Measurements from ENCODE around the gene RAB1B.

Gene RAB1B

DNA sequence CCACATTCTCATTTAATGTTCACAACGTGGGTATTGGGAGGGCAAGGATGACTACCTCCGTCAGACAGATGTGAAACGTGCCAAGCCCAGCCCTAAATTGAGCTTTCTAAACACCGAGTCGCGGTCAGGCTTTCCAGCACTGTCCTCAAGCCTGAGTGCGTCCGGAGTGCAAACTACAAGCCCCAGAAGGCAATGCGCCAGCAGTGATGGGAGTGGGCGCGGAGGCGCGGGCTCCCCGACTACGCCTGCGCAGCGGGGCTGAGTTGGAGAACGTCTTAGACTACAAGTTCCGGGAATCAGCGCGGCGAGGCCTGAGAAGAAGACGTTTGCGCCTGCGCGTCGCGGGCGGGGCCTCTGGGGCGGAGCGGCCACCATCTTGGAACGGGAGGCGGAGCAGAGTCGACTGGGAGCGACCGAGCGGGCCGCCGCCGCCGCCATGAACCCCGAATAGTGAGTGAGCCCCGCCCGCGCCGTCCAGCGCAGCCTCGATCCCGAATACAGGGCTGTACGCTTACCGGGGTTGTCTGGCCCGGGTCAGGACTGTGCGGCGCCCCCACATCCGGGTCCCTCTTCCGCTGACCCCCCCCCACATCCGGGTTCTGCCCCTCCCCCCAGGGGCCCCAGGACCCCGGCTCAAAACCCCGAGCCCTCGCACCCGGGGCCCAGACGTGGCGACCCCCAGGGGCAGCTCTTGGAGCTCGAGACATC, at the start of gene RAB1B:
RAB1B (plus strand) TSS at position 396 of the 708 bp plus-strand sequence; CDS start at position 437, 41 bp downstream.
- DNase-seq (ENCODE audit: low read depth in 2 of 2): peak; percentile 100

DNA sequence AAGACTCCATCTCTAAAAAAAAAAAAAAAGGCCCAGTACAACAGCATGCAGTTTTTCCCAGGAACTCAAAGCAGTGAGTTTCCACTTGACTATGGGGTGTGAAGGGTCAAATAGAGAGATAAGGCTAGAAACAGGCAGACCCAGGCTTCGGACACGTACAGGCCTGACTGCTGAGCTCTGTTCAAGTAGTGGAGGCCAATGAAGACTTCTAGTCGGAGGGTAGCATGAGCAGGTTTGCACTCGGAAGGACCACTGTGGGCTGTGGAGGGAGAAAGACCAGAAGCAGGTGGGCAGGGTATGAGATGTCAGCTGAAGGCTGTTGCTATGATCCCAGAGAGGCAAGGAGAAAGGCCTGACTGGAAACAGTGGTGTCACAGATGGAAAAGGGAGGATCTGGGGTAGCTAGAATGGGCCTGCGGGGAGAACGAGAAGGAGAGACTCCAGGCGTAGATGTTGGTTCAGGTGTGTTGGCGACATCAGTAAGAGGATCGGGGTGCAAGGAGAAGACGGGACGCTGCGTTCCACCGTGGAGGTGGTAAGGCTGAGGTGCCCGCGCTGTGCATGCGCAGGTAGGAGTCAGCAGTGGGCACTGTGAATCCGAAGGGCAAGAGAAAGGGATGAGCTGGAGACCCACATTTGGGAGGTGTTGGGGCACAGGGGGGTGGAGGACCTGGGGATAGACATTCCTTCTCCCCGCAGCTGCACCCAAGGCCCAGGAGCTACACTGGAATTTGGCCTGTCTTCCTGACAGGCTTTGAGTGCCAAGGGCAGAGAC, 49.4 kb upstream of the RAB1B start:
- DNase-seq (ENCODE audit: low read depth in 2 of 2): no peak

DNA sequence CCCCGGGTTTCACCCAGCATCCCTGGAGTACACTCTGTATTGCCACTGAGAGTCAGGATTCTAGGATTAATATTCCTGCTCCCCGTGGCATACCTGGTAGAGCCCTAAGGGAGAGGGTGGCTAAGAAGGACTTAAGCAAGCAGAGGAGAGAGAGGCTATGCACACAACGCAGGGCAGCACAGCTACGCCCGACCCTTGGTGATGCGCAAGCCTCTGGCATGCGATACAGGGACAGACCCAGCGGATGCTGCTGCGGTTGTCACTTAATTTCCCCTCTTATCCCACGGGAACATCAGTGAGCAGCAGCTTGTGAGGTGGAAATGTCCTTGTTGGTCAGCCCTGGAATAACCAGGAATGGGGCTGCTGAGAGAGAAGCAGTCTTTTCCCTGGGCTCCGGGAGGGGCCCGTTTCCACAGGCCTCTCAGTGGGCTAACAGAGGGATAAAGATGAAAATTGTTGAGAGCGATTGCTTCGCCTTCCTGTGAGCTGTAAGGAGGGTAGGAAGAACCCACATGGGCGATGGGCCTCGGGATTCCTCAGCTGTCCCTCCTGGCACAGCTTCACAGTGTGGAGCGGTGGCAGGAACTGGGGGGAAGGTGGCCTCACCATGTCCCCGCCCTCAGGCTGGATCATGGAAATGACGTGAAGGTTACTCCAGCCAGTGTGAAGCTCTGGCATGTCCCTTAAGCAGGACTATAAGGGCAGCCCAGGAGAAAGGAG, 48.4 kb upstream of the RAB1B start:
- no peak for DNase-seq (ENCODE audit: low read depth in 2 of 2)

DNA sequence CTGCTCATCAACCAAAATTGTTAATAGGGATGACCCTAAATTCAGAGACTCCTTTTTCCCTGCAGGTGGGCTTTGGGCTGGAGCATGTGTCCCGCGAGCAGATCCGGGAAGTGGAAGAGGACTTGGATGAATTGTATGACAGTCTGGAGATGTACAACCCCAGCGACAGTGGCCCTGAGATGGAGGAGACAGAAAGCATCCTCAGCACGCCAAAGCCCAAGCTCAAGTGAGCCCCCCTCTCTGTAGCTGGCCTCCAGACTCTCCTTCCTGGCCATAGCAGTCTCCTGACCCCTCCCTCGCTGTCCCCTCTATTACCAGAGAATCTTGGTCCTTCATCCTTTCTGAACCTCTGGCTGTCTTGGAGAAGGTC, 47.9 kb upstream of the RAB1B start:
- no peak for DNase-seq (ENCODE audit: low read depth in 2 of 2)

DNA sequence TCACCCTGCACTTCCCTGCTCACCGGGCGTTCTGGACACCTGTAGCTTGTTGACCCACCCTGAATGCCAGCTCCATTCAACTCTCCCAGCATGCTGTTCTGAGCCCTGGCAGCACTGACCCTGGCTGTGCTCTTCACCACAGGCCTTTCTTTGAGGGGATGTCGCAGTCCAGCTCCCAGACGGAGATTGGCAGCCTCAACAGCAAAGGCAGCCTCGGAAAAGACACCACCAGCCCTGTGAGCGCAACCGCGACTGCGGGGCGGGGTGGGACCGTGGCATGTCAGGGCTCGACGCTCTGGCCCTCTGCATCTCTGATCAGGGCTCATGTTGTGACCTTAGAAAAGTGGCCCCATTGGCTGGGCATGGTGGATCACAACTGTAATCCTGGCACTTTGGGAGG, 47.4 kb upstream of the RAB1B start:
- DNase-seq (ENCODE audit: low read depth in 2 of 2): no peak

DNA sequence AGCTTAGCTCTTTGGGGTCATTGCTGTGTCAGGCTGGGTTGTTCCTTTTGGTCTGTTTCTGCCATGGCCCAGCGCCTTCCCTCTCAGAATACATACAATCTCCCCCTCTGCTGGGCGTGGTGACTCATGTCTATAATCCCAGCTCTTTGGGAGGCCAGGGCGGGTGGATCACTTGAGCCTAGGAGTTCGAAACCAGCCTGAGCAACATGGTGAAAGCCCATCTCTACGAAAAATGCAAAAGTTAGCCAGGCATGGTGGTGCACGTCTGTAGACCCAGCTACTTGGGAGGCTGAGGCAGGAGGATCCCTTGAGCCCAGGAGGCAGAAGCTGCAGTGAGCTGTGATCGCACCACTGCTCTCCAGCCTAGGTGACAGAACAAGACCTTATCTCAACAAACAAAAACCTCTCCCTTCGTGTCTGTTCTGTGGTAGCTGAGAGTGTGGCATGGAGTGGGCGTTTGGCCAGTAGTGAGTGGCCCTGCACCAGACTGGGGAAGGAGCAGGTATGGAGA, 46.7 kb upstream of the RAB1B start:
- no peak for DNase-seq (ENCODE audit: low read depth in 2 of 2)

DNA sequence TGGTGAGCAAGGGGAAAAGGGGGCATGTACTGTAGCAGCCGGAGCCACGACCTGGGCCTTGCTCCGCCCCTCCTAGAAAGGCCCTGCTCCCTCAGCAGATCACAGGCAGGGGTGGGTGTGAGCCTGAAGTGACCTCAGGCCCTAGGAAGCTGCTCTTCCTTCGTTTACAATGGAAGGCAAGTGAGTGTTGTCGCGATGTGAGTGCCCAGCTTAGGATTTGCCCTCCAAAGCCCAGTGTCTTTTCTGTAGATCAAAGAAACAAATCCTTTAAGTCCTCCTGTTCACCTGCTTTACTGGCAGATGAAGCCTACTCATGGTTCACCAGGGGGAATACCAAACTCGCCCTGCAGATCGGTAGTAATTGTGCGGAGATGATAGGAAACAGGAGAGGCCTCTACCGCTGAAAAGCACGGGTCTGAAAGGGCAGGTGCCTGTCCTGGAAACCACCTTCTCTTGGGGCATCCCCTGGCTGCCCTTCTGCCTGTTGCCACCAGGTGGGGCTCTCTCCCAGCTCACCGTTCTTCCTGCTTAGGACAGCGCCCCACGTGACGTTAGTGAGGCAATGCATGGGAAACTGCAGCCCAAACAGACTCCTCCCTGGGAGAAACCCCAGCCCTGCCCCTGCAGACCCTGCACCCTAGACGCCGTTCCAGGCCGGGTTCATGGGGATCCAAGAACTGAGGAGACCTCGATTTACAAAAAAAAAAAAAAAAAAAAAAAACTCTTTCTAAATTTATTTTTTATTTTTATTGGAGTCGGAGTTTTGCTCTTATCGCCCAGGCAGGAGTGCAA, 45.9 kb upstream of the RAB1B start:
- peak; percentile 83 to 87 for DNase-seq (ENCODE audit: low read depth in 2 of 2)

DNA sequence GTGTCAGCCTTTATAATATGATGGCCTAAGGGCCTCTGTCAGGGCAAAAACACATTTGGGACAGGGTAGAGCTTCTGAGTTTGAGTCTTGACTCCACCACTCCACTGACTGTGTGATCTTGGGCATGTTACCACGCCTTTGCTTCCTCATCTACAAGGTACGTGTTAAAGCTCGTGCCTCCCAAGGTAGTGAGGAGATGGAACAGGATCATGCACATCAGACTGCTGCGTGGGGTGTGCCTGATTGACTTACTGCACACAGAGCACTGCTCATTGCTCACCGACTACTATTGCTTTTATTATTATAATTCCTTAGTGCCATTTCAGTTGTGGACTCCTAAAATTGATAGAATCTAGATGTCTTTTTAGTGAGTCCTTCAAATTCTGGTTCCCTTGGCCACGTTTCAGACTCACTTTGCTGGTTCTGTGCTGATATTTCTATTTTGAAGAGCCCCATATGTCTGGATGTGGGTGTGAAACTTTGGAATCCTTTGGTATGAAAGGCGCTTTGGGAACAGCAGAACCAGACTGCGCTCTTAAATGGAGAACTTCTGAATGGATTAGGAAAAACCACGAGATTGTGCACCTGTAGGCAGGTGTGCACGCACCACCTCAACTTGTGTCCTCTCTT, 44.1 kb upstream of the RAB1B start:
- DNase-seq (ENCODE audit: low read depth in 2 of 2): no peak

DNA sequence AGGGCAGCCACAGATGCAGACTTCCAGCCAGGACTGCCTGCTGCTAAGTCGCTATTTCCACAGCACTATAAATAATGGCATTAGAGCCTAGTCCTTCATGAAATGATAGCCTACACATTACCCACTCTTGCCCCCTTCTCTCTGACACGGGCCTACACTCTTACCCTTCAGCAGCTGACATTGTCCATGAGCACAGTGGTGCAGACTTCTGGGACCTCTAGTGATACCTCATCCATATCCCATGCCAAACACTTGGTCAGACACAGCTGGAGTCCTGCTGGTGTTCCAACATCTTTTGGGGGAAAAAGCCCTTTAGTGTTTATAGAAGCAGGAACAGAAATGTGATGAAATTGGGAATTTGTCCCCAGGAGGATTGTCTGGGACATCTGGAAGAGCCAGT, 43.4 kb upstream of the RAB1B start:
- DNase-seq (ENCODE audit: low read depth in 2 of 2): no peak

DNA sequence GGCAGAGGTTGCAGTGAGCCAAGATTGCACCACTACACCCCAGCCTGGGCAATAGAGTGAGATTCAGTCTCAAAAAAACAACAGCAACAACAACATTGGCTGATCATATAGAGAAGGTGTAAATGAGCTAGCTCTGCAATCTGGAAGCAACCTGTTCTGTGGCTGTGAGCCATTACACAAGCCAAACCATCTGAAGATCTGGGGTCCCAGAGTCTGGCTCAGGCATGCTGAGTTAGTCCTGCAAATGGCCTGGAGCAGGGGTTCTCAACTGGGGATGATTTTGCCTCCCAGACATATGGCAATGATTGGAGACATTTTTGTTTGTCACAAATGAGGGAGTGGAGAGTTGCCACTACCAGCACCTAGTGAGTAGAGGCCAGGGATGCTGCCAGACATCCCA, 42.3 kb upstream of the RAB1B start:
- DNase-seq (ENCODE audit: low read depth in 2 of 2): no peak

DNA sequence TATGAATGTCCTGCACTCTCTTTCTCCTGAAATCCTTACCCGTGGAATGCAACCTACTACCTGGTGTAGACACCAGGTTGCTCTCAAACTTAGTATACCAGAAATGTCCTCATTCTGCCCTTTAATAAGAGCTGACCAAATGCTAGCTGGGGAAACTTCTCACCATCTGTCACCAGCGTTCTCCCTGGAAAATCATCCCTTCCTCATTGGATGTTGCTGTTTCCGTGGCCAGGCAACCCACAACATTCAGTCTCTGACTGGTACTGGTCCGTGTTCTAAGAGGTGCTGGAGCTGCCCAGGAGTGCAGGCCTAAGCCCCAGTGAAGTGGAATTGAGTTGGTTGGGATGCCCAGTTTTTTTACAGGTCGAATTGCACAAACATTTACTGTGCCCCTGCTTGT, 40.7 kb upstream of the RAB1B start:
- no peak for DNase-seq (ENCODE audit: low read depth in 2 of 2)

DNA sequence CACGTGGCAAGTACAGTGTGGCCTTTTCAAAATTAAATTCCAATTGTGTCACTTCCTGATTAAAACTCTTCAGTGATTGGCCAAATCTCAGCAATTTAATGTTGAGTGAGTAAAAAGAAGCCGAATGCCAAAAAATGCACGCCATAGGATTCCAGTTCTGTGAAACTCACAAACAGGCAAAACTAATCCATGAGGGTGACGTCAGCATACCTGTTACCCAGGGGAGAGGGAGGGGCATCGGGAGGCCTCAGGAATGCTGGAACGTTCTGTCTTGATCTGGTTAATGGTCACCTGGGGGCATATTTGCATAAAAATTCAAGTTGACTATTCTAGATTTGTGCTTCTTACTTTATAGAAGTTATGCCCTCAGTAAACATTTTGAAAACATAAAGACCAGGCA, 39.9 kb upstream of the RAB1B start:
- no peak for DNase-seq (ENCODE audit: low read depth in 2 of 2)

DNA sequence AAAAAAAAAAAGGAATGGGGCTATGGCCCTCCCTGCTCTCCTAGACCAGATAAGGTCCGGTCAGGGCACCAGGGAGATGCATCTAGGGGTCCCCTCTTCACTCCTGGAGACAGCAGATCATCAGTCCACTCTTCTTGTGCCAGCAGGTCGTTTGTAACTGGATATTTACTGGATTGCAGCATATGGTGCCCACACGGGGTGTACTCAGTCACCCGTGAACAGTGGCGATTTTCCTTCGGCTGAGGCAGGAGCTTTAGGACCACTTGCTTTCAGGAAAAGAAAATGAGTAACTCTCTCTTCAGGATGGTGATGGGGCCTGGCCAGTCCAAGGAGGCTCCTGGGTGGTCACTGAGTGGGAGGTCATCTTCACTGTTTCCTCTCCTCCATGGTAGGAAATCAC, 38.3 kb upstream of the RAB1B start:
- no peak for DNase-seq (ENCODE audit: low read depth in 2 of 2)

DNA sequence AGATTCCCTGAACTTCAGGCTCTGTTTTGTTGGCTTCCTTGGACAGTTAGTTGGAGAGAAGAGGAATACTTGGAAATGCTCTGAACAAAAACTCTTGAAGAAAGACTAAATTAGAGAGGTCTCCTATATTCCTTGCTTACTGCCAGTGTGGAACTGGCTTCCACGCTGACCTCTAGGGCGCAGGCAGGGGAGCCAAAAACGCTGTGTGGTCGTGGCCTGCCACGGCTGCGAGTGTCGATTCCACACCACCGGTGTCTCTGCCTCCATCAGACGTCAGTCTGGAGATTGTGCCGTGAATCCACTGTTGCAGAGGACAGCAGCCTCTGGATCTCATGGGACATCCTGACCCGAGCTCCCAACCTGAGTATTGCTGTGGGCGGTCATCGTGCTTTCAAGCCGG, 37.5 kb upstream of the RAB1B start:
- no peak for DNase-seq (ENCODE audit: low read depth in 2 of 2)

DNA sequence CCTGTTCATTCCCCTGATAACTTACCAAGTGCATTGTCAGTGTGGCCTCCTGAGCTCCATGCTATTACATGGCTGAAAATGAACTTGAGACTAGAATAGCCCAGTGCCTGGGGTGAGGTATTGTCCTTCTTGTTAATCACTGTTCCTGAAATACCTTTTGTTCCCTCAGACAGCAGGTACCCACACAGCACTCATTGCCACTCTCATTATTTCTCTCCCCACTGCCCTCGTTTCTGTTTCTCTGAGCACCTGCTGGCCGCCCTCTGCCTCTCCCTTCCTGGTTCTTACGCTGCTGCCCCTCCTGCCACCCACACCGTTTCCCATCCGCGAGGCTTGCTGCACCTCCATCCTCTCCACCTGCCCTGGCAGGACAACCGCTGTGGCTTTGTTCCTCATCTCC, 36.9 kb upstream of the RAB1B start:
- DNase-seq (ENCODE audit: low read depth in 2 of 2): no peak

DNA sequence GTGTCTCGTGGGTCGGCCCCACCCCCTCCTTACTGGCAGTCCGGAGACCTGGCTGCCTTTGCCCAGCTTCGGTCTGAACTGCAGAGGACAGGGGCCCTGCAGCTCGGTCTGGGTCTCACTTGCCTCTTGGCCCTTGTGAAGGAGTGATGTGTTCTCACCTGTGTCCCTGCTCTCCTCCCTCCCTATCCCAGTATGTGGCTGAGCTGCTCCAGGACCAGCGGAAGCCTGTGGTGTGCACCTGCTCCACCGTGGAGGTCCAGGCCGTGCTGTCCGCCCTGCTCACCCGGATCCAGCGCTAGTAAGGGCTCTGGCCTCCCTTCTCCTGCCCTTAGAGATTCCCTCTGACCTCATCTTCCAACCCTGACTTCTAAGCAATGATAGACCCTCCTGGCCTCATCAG, 35.7 kb upstream of the RAB1B start:
- no peak for DNase-seq (ENCODE audit: low read depth in 2 of 2)

DNA sequence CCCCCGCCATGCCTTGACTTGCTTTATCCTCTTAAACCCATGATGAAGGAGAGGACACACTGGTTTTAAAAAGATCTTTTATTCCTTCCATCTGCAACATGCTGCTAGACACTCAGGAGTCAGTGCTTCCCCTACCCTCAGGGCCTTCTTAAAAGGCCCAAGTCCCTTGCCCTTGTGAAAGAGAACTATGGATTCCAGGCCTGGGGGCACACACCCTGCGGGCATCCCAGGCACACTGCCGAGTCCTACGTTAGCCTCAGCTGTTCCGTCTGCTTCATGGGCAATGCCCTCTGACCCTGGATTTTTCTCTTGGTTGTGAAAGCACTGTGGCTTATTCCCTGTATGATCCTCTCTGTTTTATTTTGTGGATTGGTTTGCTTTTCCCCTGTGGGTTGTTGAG, 35.1 kb upstream of the RAB1B start:
- DNase-seq (ENCODE audit: low read depth in 2 of 2): no peak

DNA sequence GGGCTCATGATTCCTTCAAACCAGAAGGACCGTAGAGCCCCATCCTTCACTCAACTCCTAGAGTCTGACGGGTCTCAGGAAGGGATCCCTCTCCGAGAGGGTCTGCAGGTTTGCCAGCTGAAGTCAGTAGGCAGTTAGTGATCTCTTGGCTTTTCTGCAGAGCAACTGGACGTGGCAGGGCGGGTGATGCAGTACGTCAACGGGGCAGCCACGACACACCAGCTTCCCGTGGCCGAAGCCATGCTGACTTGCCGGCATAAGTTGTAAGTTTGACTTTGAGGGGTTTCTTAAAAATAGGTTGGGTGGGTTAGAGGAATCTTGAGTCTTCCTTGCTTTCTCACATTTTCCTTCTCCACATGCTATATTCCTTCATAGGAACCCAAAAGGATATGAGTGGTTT, 33.3 kb upstream of the RAB1B start:
- DNase-seq (ENCODE audit: low read depth in 2 of 2): no peak

DNA sequence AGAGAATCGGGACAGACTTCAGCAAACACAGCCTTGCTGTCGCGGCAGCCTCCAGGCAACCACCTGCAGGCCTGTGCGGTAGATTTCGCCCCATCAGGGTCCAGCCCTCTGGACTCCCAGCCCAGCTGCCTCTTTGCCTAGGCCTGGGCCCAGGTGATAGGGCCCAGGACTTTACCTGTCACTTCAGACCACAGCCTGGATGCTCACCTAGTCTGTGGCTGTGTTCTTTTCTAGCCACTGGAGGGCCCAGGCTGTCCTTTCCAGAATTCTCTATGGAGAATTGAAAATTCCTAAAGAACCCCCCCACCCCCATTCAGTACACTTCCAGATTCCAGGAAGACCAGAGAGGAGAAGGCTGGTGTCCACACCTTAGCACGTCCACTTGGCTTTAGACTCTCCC, 30.6 kb upstream of the RAB1B start:
- no peak for DNase-seq (ENCODE audit: low read depth in 2 of 2)

DNA sequence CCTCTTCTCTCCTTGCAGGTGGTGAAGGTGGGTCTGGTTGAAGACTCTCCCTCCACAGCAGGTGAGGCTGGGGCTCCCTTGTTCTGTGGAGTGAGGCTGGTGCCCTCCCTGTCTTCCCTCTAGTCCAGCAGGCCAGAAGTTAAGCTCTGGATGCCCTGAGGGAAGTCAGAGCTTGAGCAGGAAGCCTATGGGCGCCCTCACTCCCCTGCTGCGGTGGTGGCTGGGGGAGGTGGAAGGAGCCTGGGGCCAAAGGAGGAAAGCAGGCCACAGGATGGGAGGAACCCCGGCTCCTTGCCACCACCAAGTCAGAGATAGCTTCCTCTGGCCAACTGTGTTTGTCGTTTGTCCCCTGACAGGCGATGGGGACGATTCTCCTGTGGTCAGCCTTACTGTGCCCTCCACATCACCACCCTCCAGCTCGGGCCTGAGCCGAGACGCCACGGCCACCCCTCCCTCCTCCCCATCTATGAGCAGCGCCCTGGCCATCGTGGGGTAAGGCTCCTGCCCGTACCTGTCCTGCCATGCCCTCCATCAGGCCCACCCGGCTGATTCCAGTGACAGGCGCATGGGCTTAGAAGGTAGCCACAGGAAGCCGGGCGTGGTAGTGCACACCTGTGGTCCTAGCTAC, 29.5 kb upstream of the RAB1B start:
- DNase-seq (ENCODE audit: low read depth in 2 of 2): no peak

DNA sequence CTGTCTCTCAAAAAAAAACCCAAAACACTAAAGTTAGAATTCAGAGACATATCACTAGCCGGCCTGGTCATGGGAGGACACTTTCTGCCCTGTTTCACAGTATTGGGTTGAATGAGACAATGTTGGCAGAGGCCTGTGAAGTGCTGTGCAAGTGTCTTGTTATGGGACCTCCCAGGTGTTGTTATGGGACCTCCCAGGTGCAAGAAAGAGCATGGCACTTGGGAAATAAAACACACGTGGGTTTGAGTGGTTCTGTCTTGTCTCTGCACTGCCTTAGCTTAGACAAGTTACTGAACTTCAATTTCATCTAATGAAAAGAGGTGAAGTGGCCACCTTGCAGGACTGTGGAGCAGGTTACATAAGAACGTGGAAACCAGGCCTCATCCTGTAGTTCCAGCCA, 28.9 kb upstream of the RAB1B start:
- no peak for DNase-seq (ENCODE audit: low read depth in 2 of 2)

Measured in activated CD8-positive, alpha-beta memory T cell treated with anti-CD3 and anti-CD28 coated beads for 4 hours (primary cell).